Measurements from ENCODE around the gene TCF7L1.
"Not testable (repeated sequence)": the region's sequence is repeated elsewhere in the genome, so short reads cannot be mapped to it uniquely, and the experiment has no call there.

Gene TCF7L1

GRCh38 chr2:85132834-85133637 is at the start of gene TCF7L1:
Gene TCF7L1, plus strand, starts transcription at chr2:85133392. Its CDS starts 293 bp downstream, at chr2:85133685.
- peak; percentile 95 for DNase-seq (ENCODE audit: low spot score)

GRCh38 chr2:85085563-85085962 is 47.6 kb upstream of the TCF7L1 start:
- no peak for DNase-seq (ENCODE audit: low spot score)

- DNase-seq (ENCODE audit: low spot score): no peak
These were observed 45.7 kb upstream of the TCF7L1 start for GRCh38 chr2:85087541-85087940.

- DNase-seq (ENCODE audit: low spot score): no peak
These were observed 44.3 kb upstream of the TCF7L1 start for GRCh38 chr2:85088921-85089320.

- DNase-seq (ENCODE audit: low spot score): no peak
These were observed 43.6 kb upstream of the TCF7L1 start for GRCh38 chr2:85089585-85089984.

GRCh38 chr2:85091838-85092237 is 41.4 kb upstream of the TCF7L1 start:
- DNase-seq (ENCODE audit: low spot score): no peak

GRCh38 chr2:85095094-85095493 is 38.1 kb upstream of the TCF7L1 start:
- DNase-seq (ENCODE audit: low spot score): peak; percentile 28

GRCh38 chr2:85096616-85097015 is 36.6 kb upstream of the TCF7L1 start:
- no peak for DNase-seq (ENCODE audit: low spot score)

GRCh38 chr2:85104228-85104627 is 29.0 kb upstream of the TCF7L1 start:
- DNase-seq (ENCODE audit: low spot score): no peak

GRCh38 chr2:85106489-85107180 is 26.6 kb upstream of the TCF7L1 start:
- DNase-seq (ENCODE audit: low spot score): no peak

- DNase-seq (ENCODE audit: low spot score): no peak
These were observed 22.1 kb upstream of the TCF7L1 start for GRCh38 chr2:85110991-85111560.

GRCh38 chr2:85111819-85112281 is 21.3 kb upstream of the TCF7L1 start:
- DNase-seq (ENCODE audit: low spot score): peak; percentile 74

- no peak for DNase-seq (ENCODE audit: low spot score)
These were observed 20.1 kb upstream of the TCF7L1 start for GRCh38 chr2:85112906-85113625.

- no peak for DNase-seq (ENCODE audit: low spot score)
These were observed 18.4 kb upstream of the TCF7L1 start for GRCh38 chr2:85114586-85115330.

- no peak for DNase-seq (ENCODE audit: low spot score)
These were observed 17.0 kb upstream of the TCF7L1 start for GRCh38 chr2:85116207-85116606.

- no peak for DNase-seq (ENCODE audit: low spot score)
These were observed 13.3 kb upstream of the TCF7L1 start for GRCh38 chr2:85119900-85120299.

GRCh38 chr2:85120363-85120762 is 12.8 kb upstream of the TCF7L1 start:
- no peak for DNase-seq (ENCODE audit: low spot score)

GRCh38 chr2:85126462-85126861 is 6.7 kb upstream of the TCF7L1 start:
- not testable (repeated sequence) for DNase-seq (ENCODE audit: low spot score)

- DNase-seq (ENCODE audit: low spot score): no peak
These were observed 3.3 kb upstream of the TCF7L1 start for GRCh38 chr2:85129861-85130260.

GRCh38 chr2:85130407-85130806 is 2.8 kb upstream of the TCF7L1 start:
- no peak for DNase-seq (ENCODE audit: low spot score)

- DNase-seq (ENCODE audit: low spot score): peak; percentile 24
These were observed 2.1 kb upstream of the TCF7L1 start for GRCh38 chr2:85131116-85131515.

GRCh38 chr2:85132397-85132796 is 795 bp upstream of the TCF7L1 start:
- DNase-seq (ENCODE audit: low spot score): peak; percentile 40
